HL-60/S4 treated with phorbol 12-myristate 13-acetate at 8.2 ng/mL for 4 days and 3 days (cell line): ENCODE measurements around the gene TMEM114.

Experiments used
- in situ Hi-C: fragments of 300-500 bp; cut with MboI; formaldehyde crosslinking; loops from 2 replicates; pipeline ENCODE4 v1.15.0; 2022; ENCODE audit warnings: low sequenced_read_pairs

TMEM114 gene

DNA sequence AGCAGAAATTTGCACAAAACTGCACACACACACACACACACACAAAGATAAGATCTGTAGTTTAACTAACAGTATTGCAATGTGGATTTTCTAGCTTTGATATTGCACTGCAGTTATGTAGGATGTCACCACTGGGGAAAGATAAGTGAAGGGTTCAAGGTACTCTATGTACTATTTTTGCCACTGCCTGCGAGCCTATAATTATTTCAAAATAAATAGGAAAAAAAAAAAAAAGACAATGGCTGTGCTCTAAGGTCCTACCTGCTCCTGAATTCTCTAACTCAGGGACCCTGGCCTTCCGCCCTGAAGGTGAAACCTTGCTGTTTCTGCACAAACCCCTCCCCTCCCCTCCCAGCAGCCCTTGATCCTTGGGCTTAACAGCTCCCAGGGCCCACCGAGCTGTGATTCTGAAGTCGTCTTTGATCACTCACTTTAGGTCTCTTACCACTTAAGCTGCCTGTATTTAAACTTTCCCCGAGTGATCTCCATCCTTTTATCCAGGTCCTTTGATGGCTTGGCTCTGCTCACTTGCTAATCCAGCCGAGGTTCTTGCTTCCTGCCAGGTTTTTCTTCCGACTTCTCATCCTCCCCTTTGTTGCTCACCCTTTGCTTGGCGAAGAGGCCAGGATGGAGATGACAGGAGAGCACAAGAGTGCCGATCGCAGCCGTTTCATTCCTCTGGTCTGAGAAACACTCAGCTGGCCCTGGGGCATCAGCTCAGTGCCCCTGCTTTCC, 37.7 kb downstream of the TMEM114 start:
- in situ Hi-C loops = loop anchor here (25.0 kb wide), 2 partner anchors 235 to 335 kb away; partner anchors contain the start of genes LITAFD, PMM2 and TMEM186

DNA sequence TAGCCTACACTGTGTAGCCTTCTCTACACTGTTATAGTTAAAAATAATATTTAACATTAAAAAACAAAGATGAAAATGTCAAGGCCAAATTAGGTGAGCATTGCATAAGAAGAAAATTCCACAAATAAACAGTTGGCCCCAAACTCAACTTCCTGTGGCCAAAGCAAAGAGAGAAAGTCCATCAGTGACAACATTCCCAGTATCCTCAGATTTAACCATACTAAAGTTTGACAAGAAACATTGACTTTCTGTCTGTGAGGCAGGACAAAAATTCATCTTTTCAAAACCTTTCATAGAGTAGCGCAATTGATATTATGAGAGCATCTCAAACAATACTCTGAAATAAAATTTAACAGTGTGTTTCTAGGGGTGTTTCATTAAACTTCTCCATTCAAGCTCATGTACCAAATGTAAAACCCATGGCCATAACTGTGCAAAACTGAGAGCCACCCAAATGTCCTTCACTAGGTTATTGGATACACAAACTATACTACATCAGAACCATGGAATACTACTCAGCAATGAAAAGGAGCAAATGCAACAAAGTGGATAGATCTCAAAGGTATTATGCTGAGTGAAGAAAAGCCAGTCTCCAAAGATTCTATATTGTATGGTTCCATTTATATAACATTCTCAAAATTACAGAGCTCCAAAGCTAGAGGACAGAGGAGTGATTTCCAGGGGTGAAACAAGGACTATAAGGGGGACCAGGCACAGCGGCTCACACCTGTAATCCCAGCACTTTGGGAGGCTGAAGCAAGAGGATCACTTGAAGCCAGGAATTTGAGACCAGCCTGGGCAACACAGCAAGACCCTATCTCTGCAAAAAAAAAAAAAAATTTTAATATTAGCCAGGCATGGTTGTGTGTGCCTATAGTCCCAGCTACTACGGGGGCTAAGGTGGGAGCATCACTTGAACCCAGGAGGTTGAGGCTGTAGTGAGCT, 38.7 kb downstream of the TMEM114 start:
- in situ Hi-C loops = loop anchor here (25.0 kb wide), 2 partner anchors 236 to 336 kb away; partner anchors contain the start of genes LITAFD, PMM2 and TMEM186

DNA sequence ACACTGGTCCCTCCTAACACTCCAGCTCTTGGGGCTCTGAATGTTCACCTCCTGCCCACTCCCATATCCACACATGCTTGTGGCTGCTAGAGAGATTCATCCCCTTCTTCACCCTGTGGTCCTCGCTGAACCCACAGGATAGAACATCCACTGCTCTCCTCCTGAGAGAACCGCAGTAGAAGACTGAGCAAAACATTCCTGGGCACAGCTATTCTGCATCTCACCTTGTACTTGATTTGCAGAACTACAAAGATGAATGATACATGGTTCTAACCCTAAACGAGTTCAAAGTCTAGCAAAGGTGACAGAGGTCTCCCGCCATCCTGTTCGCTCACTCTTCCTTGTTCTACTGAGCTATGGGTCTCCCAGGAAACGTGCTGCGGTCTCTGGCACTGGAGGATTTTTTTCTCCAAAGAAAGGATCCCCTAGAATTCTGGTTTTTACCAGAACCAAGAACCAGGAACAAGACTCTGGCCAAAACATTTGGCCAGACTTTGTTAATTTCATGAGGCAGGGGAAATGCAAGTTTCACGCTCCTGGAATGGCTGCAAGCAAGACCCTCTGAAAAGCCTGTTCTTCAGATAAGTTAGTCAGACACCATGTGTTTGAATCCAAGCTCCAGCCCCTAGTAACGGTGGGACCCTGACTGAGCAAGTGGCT, 39.5 kb downstream of the TMEM114 start:
- in situ Hi-C loops = loop anchor here (25.0 kb wide), 2 partner anchors 236 to 336 kb away; partner anchors contain the start of genes LITAFD, PMM2 and TMEM186

DNA sequence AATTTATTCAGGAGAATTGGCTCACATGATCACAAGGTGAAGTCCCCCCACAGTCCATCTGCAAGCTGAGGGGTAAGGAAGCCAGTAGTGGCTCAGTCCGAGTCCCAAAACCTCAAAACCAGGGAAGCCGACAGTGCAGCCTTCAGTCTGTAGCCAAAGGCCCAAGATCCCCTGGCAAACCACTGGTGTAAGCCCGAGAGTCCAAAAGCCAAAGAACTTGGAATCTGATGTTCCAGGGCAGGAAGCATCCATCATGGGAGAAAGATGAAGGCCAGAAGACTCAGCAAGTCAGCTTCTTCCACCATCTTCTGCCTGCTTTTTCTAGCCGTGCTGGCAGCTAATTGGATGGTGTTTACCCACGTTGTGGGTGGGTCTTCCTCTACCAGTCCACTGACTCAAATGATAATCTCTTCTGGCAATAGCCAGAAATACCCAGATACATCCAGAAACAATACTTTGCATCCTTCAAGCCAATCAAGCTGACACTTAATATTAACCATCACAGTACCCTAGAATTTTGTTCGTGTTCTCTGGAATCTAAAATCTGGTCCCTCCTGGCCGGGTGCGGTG, 40.4 kb downstream of the TMEM114 start:
- in situ Hi-C loops = loop anchor here (25.0 kb wide), 2 partner anchors 237 to 337 kb away; partner anchors contain the start of genes LITAFD, PMM2 and TMEM186

DNA sequence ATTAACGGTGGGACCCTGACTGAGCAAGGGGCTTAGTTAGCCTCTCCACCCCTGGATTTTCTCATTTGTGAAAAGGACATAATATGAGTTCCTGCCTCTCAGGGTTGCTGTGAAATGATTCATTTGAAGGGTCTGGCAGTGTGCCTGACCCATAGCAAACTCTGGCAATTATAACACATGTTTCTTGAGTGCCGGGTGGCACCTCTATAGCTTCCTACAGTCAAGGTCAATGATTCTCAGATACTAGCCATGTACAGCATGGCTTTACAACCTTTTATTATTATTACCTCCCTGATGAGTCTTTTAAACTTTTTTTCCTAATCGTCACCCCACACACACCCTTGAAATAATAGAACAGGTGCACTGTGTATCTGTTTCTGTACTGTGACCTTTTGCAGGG, 42.1 kb downstream of the TMEM114 start:
- in situ Hi-C loops = no loop called here

DNA sequence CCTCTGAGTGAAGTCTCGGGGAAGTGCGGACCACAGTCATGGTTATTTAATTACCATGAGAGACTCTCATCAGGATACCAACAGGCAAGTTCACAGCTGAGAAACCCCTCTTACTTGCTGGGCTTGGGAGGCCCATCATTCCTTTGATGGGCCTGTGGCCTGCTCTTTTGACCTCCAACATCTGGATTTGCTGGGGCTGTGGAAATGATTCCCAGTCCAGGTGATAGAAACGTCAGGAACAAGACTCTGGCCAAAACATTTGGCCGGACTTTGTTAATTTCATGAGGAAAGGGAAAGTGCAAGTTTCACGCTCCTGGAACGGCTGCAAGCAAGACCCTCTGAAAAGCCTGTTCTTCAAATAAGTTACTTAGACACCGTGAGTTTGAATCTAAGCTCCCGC, 42.5 kb downstream of the TMEM114 start:
- in situ Hi-C loops = no loop called here

DNA sequence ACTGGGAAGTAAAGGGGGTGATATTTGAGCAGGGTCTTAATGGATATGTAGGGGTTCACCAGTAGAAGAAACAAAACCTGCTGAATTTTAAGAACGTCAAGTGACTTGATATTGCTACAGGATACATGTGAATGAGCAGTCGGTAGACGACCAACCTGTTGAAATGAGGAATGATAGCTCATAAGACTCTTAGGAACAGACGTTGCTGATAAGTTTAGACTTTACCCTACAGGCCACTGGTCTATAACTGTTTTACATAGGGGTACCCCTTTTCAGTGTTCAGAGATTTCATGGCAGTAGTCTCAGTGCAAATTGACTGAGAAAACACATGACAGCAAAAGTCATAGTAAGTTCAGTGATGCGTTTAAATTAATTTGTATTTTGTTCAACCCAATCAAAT, 45.9 kb downstream of the TMEM114 start:
- in situ Hi-C loops = no loop called here

DNA sequence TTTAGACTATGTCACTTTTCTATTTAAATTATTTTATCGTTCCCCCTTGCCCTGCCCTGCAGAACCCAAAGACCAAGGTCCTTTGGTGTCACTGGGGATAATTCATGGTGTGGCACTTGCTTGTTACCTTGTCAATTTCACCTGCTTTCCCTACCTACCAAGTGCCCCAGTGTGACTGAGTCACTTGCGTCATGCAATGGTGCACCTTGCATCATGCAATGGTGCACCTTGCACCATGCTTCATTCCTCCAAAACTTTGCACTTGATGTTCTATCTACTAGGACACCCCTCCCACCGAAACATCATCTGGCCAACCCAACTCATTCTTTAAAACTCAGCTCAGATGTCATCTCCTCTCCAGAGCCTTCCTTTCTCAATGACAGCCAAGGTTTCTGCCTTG, 47.1 kb downstream of the TMEM114 start:
- in situ Hi-C loops = no loop called here

DNA sequence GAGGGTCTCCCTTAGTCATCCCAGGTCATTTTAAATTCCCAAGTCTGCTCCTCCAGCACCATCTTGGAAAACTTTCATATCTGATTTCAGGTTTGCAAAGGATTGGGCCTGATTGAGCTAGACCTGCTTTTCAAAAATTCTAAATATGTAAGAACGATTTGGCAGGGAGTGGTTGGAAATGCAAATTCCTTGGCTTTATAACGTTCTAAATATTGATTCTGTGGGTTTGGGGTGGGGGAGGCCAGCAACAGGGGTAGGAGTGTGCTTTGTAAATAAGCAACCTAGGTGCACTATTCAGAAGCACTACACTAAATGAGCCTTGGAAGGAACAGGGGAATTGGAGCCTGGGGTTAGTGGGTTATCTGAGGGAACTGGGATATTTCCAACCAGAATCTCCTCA, 47.9 kb downstream of the TMEM114 start:
- in situ Hi-C loops = no loop called here

DNA sequence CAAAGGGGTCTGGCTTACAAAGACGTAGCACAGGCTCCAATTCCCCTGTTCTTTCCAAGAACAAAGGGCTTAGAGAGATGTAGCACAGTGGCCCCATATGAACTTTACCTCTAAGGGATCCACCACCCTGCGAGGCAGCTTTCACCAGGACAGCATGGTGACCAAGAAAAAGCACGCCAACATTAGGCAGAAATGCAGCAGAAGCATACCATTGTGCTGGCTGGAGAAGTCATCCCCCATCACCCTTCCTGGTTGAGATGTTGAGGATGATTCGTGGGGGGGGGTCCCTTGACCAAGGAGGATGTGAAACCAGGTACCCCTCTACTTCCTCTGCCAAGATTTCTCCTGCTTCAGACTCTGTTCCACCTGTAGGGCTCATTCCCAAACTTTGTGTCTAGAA, 48.4 kb downstream of the TMEM114 start:
- in situ Hi-C loops = no loop called here

DNA sequence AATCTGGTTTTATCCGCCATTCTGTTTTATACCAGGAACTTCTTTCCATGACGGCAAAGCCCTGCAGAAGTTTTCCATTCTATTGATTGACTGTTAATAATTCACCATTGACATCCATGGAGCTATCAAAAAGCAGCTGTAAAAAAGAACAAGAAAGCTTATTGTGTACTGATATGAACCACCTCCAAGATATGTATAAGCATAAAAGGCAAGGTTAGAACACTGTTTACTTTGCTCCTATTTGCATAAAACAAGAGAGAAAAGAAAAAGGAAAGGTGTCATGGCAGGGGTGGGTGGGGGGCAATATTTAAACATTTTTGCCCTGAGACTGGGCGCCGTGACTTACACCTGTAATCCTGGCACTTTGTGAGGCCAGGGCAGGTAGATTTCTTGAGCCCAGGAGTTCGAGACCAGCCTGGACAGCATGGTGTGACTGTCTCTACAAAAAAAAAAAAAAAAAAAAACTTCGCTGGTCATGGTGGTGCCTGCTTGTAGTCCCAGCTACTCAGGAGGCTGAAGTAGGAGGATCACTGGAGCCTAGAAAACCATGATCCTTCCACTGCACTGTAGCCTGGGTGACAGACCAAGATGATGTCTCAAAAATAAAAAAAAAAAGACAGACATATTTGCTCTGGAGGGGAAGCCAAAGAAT, 52.5 kb downstream of the TMEM114 start:
- in situ Hi-C loops = no loop called here

DNA sequence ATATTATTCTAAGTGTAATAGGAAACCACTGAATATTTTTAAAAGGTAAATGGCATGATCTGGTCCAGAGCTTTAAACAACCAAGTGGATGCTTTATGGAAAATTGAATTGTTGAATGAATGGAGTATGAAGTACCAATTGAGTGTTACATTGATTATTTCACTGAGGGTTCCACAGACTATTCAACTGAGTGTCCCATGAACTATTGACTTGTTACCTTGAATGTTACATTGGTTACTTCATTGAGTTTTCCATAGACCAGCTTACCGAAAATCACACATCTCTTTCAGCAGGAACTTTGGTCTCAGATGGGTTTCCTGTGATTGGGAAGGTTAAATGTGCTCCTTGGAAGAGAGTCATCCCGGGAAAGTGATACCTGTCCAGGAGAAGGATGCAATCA, 56.8 kb downstream of the TMEM114 start:
- in situ Hi-C loops = no loop called here

DNA sequence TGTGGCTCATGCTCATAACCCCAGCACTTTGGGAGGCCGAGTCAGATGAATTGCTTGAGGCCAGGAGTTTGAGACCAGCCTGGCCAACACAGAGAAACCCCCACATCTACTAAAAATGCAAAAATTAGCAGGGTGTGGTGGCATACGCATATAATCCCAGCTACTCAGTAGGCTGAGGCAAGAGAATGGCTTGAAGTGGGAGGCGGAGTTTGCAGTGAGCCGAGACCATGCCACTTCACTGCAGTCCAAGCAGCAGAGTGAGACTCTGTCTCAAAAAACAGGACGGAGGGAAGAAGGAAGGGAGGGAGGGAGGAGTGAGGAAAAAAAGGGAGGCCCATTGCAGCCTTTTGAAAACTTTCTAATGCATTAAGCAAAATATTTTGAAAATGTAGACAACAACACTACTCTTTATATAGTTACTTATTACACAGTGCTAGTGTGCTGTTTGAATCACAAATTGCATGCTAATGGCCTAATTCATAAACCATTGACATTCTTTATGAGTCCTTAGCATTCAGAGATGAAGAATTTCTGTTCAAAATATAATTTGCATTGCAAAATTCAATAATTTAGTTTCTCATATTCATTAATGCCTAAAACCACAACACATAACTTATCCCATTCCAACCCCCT, 59.4 kb downstream of the TMEM114 start:
- in situ Hi-C loops = no loop called here

DNA sequence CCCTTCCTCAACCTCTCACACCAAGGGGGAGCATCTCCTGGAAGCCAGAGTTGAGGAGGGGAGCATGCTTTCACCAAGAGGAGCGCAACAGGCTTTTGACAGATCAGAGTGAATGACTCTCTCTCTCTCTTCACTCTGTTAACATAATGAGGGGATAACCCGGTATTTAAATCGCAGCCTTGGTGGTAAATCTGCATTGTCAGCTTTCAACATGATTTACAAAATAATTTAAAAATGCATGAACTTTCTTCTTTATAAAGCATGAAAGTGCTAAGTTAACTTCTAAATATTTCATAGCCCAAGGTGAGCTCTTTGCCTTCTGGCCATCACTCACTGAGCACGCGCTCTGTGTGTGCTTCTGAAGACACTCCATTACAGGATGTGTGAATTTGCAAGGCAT, 61.8 kb downstream of the TMEM114 start:
- in situ Hi-C loops = no loop called here

DNA sequence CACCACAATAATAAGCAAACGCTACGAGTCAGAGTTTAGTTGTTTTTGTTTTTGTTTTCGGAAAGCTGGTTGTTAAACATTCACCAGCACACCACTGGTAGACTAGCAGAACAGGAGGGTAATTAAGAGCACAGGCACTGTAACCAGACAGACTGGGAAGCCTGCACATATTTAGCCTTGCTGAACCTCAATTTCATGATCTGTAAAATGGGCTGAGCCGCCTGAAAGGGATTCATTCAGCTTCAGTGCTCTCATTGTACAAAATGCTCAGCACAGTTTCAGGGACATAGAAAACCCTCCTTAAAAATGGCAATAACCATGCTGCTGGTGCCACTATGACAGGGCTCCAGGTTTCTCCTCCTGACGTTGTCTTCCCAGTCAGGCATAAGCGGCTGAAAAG, 66.4 kb downstream of the TMEM114 start:
- in situ Hi-C loops = no loop called here

DNA sequence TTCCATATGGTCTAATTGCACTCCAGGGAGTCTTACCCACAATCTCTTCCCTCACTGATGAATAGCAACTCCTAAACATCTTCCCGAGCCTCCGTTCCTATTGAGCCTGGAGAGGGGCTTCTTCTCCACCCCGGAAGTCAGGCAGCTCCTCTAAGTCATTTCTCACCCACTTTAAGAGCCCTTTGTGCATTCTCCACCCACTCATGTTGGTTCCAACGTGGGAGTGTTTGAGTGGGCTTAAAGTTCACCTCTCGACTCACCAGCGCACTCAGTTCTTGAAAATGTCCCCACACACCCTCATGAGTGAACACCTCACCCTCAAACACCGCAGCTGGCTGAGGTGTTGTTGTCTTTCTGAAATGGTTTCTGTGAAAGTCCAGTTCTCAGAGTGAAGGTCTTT, 67.6 kb downstream of the TMEM114 start:
- in situ Hi-C loops = no loop called here

DNA sequence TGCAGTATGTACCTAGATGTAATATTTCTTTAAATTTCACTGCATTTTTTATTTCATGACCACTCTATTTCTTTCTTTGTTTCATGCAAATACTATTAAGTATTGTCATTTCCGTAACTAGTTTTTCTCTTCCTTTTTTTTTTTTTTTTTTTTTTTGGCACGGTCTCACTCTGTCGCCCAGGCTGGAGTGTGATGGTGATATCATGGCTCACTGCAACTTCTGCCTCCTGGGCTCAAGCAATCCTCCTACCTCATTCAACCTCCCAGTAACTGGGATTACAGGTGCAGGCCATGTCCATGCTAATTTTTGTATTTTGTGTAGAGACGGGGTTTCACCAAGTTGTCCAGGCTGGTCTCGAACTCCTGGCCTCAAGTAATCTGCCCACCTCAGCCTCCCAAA, 70.7 kb downstream of the TMEM114 start:
- in situ Hi-C loops = no loop called here
